SU-DHL-6 (cell line): Measurements from ENCODE around the gene KLF11.

Source experiments
- H2AFZ ChIP-seq: fragments of 200-600 bp; sonication (generic); 2 replicates; pipeline ENCODE4 v1.6.1; 2014; ENCODE audit warnings: low read depth, mild to moderate bottlenecking, moderate library complexity, mixed read lengths, antibody characterized with exemption, low read length; ENCODE audit not compliant: severe bottlenecking
- H3F3A ChIP-seq: fragments of 200-600 bp; shearing (Covaris generic); 2 replicates; pipeline ENCODE4 v1.6.0; 2016; ENCODE audit warnings: antibody characterized with exemption, mild to moderate bottlenecking; ENCODE audit not compliant: insufficient read depth
- H3K27ac ChIP-seq: fragments of 200-600 bp; sonication (generic); 2 replicates; pipeline ENCODE4 v1.5.1; 2016; ENCODE audit warnings: low read depth, mild to moderate bottlenecking, low read length, moderate library complexity, mixed read lengths
- H3K27me3 ChIP-seq: fragments of 200-600 bp; sonication (generic), shearing (Covaris generic); 2 replicates; pipeline ENCODE4 v1.6.0; 2014; ENCODE audit warnings: mild to moderate bottlenecking, low read length
- H3K36me3 ChIP-seq: fragments of 200-600 bp; sonication (generic); 2 replicates; pipeline ENCODE4 v1.6.1; 2014; ENCODE audit warnings: mild to moderate bottlenecking, low read length, mixed read lengths
- H3K4me2 ChIP-seq: fragments of 300-600, 200-600 bp; shearing (Covaris generic), sonication (generic); 2 replicates; pipeline ENCODE4 v1.6.0; 2014; ENCODE audit warnings: low read length, low read depth, mild to moderate bottlenecking; ENCODE audit not compliant: poor library complexity, severe bottlenecking
- H3K4me3 ChIP-seq: fragments of 200-600 bp; sonication (generic); 2 replicates; pipeline ENCODE4 v1.5.1; 2014; ENCODE audit warnings: antibody characterized with exemption, low read length, mild to moderate bottlenecking, mixed read lengths; ENCODE audit not compliant: insufficient read depth, poor library complexity, severe bottlenecking
- H3K79me2 ChIP-seq: fragments of 200-600 bp; sonication (generic); 2 replicates; pipeline ENCODE4 v1.6.1; 2014; ENCODE audit warnings: mild to moderate bottlenecking, low read length, moderate library complexity; ENCODE audit not compliant: insufficient read depth
- H3K9ac ChIP-seq: fragments of 200-600 bp; sonication (generic); 2 replicates; pipeline ENCODE4 v1.7.0; 2014; ENCODE audit warnings: mild to moderate bottlenecking, low read length
- H3K9me2 ChIP-seq: fragments of 200-600 bp; sonication (generic); replicated peaks from 2 replicates; pipeline ENCODE4 v1.6.1; 2014; ENCODE audit warnings: low read length; ENCODE audit not compliant: insufficient read depth
- H3K9me3 ChIP-seq: fragments of 200-600 bp; sonication (generic); 2 replicates; pipeline ENCODE4 v1.6.1; 2014; ENCODE audit warnings: low read length, mixed read lengths; ENCODE audit not compliant: insufficient read depth
- H4K20me1 ChIP-seq: fragments of 200-600 bp; sonication (generic); 2 replicates; pipeline ENCODE4 v1.6.1; 2014; ENCODE audit warnings: low read depth, mild to moderate bottlenecking, antibody characterized with exemption, low read length, moderate library complexity, mixed read lengths
- EZH2phosphoT487 ChIP-seq: fragments of 200-600 bp; sonication (generic), shearing (Covaris generic); conservative IDR thresholded peaks from 2 replicates; pipeline ENCODE4 v1.6.1; 2018; ENCODE audit warnings: mild to moderate bottlenecking, antibody characterized with exemption, low read length, moderate library complexity, mixed read lengths
- TF ChIP-seq, protein P1 (sequence below): fragments of 200-600 bp; sonication (generic); IDR thresholded peaks from one replicate; pipeline ENCODE4 v1.5.1; 2017; ENCODE audit warnings: antibody characterized with exemption, mild to moderate bottlenecking, low read length, moderate library complexity; ENCODE audit not compliant: insufficient read depth, poor library complexity, severe bottlenecking

Gene KLF11

DNA sequence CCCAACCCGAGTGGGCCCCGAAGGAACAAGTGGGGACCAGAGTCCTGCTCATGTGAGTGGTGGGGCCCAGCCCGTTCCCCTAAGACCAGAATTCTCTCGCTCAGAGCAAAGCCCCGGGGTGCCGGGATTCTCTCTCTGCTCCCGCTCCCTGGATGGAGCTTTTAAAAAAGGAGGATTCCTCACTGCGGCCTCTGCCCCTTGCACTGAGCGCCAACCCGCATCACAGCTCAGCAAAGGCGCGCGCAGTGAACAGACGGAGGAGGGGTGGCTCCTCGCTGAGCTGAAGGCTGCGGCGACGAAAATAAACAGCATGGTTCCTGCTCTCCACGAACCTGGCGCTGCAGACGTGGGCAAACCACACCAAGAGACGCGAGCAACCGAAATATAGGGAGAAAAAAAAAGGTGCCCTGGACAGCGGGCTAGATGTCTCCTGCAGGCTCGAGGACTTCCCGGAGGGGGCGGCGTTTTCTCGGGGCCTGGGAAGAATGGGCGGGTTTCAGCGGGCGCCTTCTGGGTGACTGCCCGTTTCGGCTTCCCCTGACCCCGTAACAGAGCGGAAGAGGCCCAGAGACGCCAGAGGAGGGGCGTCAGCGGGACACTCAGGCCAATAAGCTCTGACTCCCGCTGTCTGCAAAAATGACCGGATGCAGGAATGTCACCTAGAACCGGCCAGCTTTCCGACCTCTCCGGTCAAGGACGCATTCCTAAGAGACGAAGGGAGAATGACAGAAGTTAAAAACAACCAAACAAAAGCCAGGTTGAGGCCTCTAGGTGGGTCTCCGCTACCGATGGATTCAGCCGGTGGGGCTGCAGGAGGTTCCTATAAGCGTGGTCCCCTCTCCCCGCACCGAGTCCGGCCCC lies 819 bp upstream of the KLF11 start:
- H3K9me3 ChIP-seq, result no peaks in the 10 kb centered on the region
- H3K4me3 ChIP-seq, result no peak overlapping the region
- H3K27me3 ChIP-seq, result no peaks in the 10 kb centered on the region
- H3K9ac ChIP-seq, result no peak overlapping the region
- H4K20me1 ChIP-seq, result no peaks in the 10 kb centered on the region
- H2AFZ ChIP-seq, result no peak overlapping the region
- no peak overlapping the region for H3K27ac ChIP-seq
- no peaks in the 10 kb centered on the region for H3K79me2 ChIP-seq
- no peaks in the 10 kb centered on the region for H3K36me3 ChIP-seq
- TF ChIP-seq EZH2phosphoT487, result no peak
- TF ChIP-seq, protein P1, sequence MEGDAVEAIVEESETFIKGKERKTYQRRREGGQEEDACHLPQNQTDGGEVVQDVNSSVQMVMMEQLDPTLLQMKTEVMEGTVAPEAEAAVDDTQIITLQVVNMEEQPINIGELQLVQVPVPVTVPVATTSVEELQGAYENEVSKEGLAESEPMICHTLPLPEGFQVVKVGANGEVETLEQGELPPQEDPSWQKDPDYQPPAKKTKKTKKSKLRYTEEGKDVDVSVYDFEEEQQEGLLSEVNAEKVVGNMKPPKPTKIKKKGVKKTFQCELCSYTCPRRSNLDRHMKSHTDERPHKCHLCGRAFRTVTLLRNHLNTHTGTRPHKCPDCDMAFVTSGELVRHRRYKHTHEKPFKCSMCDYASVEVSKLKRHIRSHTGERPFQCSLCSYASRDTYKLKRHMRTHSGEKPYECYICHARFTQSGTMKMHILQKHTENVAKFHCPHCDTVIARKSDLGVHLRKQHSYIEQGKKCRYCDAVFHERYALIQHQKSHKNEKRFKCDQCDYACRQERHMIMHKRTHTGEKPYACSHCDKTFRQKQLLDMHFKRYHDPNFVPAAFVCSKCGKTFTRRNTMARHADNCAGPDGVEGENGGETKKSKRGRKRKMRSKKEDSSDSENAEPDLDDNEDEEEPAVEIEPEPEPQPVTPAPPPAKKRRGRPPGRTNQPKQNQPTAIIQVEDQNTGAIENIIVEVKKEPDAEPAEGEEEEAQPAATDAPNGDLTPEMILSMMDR, result no peak
- H3K9me2 ChIP-seq, result no peaks in the 10 kb centered on the region
- no peak overlapping the region for H3K4me2 ChIP-seq
- H3F3A ChIP-seq, result no peaks in the 10 kb centered on the region

DNA sequence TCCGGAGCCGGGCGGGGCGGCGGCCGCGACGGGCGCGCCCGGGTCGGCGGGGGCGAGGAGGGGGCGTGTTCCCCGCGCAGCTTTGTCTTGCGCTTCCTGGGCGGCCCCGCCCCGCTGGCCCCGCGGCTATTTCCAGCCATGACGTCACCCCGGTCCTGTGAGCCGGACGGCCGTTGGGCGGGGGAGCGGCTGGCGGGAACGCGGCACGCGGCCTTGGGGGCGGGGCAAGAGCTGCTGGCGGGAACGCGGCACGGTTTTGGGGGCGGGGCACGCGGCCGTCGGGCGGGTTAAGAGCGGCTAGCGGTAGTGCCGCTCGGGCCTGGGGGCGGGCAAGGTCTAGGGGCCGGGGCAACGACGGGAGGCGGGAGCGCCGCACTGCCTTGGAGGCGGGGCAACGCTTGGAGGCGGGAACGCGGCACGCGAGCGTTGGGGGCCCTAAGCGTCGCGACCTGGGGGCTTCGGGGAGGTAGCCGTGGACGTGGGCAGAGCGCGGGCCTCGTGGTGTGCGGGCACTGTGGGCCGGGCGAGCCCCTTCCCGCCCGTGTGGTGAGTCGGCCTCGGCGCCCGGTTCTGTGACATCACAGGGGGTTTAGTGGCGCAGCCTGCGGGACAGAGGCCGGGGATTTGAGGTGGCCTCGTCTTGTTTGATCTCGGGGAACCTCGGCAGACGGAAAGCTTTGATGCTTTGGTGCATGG lies 704 bp downstream of the KLF11 start:
- Histone ChIP-seq H3K9me2 (no peaks in the 10 kb centered on the region), H3K4me3 (no peak overlapping the region), H3K27ac (no peak overlapping the region), H4K20me1 (no peaks in the 10 kb centered on the region), H3K9ac (no peak overlapping the region), H3K36me3 (no peaks in the 10 kb centered on the region), H3K4me2 (no peak overlapping the region), H2AFZ (no peak overlapping the region), H3K27me3 (no peaks in the 10 kb centered on the region), H3F3A (no peaks in the 10 kb centered on the region), H3K79me2 (no peaks in the 10 kb centered on the region), H3K9me3 (no peaks in the 10 kb centered on the region)
- TF ChIP-seq EZH2phosphoT487, result no peak
- TF ChIP-seq, protein P1, result no peak

DNA sequence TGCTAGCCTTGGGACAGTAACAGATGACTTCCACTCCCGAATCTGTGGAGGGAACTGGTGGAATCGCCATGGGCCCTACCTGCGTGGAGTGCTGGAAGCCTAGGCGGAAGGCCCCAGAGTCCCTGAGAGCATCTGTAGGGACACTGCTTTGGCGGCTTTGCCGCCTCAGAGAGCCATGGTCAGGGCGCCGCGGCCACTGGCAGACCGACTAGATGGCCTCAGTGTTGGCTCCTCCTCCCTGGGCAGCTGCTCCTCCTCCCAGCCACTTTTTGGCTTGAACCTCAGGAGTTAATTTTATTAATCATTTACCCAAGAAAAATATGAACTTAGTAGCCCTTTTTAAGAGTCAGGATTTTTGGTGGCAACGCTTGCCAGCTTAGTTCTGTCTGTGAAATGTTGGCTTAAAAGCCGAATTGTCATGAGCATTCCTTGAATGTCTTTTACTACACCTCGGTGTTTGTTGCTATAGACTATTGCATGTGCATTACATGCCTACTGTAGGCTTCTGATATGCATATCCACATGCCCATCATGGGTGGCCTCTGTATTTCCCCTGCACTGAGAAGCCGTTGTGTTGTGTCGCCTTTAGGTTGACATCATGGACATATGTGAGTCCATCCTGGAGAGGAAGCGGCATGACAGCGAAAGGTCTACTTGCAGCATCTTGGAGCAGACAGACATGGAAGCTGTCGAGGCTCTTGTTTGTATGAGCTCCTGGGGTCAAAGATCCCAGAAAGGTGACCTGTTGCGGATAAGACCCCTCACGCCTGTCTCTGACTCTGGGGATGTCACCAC lies 2.4 kb downstream of the KLF11 start:
- H3K4me2 ChIP-seq, result no peak overlapping the region
- no peaks in the 10 kb centered on the region for H4K20me1 ChIP-seq

More for the DNA sequence above, 2.4 kb downstream of the KLF11 start:
- no peaks in the 10 kb centered on the region for H3K36me3 ChIP-seq
- no peak overlapping the region for H3K9ac ChIP-seq
- no peak for TF ChIP-seq EZH2phosphoT487
- TF ChIP-seq, protein P1, result no peak
- no peaks in the 10 kb centered on the region for H3K79me2 ChIP-seq
- no peaks in the 10 kb centered on the region for H3F3A ChIP-seq
- no peak overlapping the region for H3K27ac ChIP-seq
- H3K27me3 ChIP-seq, result no peaks in the 10 kb centered on the region
- H3K9me3 ChIP-seq, result no peaks in the 10 kb centered on the region
- no peaks in the 10 kb centered on the region for H3K9me2 ChIP-seq
- no peak overlapping the region for H2AFZ ChIP-seq
- no peak overlapping the region for H3K4me3 ChIP-seq
